A549 (cell line): ENCODE measurements around the gene CD8A. TPM values are rescaled to one million over a fixed set of nuclear protein-coding genes. Genes with fewer than 3 reads are reported as not detected.

Experiments used
- ATAC-seq, 2 experiments: fragments of 200-7000 bp in 1 of 2; fragments of >200 bp in 1 of 2; cut with Nextera tagmentation in 1 of 2; cut with Tn5 transposase in 1 of 2; 3 replicates each; pipeline versions ENCODE4 v1.8.0 to v1.9.1; 2018 to 2020; ENCODE audit warnings: mild to moderate bottlenecking in 1 of 2, moderate library complexity in 1 of 2
- CTCF ChIA-PET: fragments of 300-600 bp; sonication (Branson Sonifier 250); formaldehyde crosslinking; extraction: SDS; loops from one replicate; lab custom pipeline; 2021; ENCODE audit warnings: antibody characterized with exemption, inconsistent platforms; lab: Yijun Ruan, JAX
- POLR2A ChIA-PET: fragments of 350-600 bp; formaldehyde crosslinking; extraction: SDS; loops from one replicate; lab custom pipeline; 2021; ENCODE audit warnings: antibody characterized with exemption, inconsistent platforms; lab: Yijun Ruan, JAX
- DNase-seq, 2 experiments: peaks; one replicate each; pipeline versions ENCODE4 v3.0.0 to v3.0.0-alpha.2; 2011 to 2016; ENCODE audit warnings: low read depth in 1 of 2, low spot score in 1 of 2
- FAIRE-seq: peaks from 2 replicates; lab custom pipeline; 2011; peaks lifted over from hg19 to GRCh38; lab: Jason Lieb, UNC
- H3K27ac ChIP-seq, 2 experiments: fragments of >200 bp; sonication (Bioruptor Twin); formaldehyde crosslinking; 3 replicates each; pipeline ENCODE4 v1.5.1; 2016 to 2017
- H3K4me1 ChIP-seq: fragments of >200 bp; sonication (Bioruptor Twin); formaldehyde crosslinking; 3 replicates; pipeline ENCODE4 v1.6.1; 2016
- H3K4me2 ChIP-seq: fragments of >200 bp; sonication (Bioruptor Twin); formaldehyde crosslinking; 3 replicates; pipeline ENCODE4 v1.6.1; 2016
- H3K4me3 ChIP-seq: fragments of >200 bp; sonication (Bioruptor Twin); formaldehyde crosslinking; 3 replicates; pipeline ENCODE4 v1.5.1; 2016
- H3K9me3 ChIP-seq: fragments of >200 bp; sonication (Bioruptor Twin); formaldehyde crosslinking; 3 replicates; pipeline ENCODE4 v1.6.1; 2016
- ATOH8 ChIP-seq: fragments of 250-450 bp; sonication (Bioruptor Pico); IDR thresholded peaks from 2 replicates; pipeline ENCODE4 v1.5.0; 2020; ENCODE audit warnings: low read depth, mild to moderate bottlenecking, moderate library complexity
- BCL3 ChIP-seq: fragments of >200 bp; sonication (Bioruptor Twin); formaldehyde crosslinking; IDR thresholded peaks from 3 replicates; pipeline ENCODE4 v1.6.1; 2016
- CEBPB ChIP-seq, 2 experiments: fragments of >200 bp in 1 of 2; sonication (Bioruptor Twin) in 1 of 2; formaldehyde crosslinking in 1 of 2; IDR thresholded peaks; 2 replicates each; pipeline ENCODE4 v1.6.1; 2012 to 2016
- CTCF ChIP-seq: fragments of >200 bp; sonication (Bioruptor Twin); formaldehyde crosslinking; IDR thresholded peaks from 3 replicates; pipeline ENCODE4 v1.5.1; 2016
- EHF ChIP-seq: fragments of 250-450 bp; sonication (Bioruptor Pico); IDR thresholded peaks from 2 replicates; pipeline ENCODE4 v1.5.0; 2020; ENCODE audit warnings: mild to moderate bottlenecking
- FOSB ChIP-seq: fragments of 250-450 bp; sonication (Bioruptor Pico); IDR thresholded peaks from 2 replicates; pipeline ENCODE4 v1.5.0; 2020; ENCODE audit warnings: mild to moderate bottlenecking, moderate library complexity
- HOXA7 ChIP-seq: fragments of 250-450 bp; sonication (Bioruptor Pico); IDR thresholded peaks from 2 replicates; pipeline ENCODE4 v1.5.0; 2020; ENCODE audit warnings: mild to moderate bottlenecking, moderate library complexity
- JUNB ChIP-seq: fragments of >200 bp; sonication (Bioruptor Twin); formaldehyde crosslinking; IDR thresholded peaks from 2 replicates; pipeline ENCODE4 v1.6.1; 2016
- KDM1A ChIP-seq: fragments of 200-600 bp; sonication (generic); IDR thresholded peaks from 2 replicates; pipeline ENCODE4 v1.6.1; 2016; ENCODE audit warnings: low read depth, mild to moderate bottlenecking
- MAX ChIP-seq: IDR thresholded peaks from 2 replicates; pipeline ENCODE4 v1.6.1; 2012
- MYC ChIP-seq: IDR thresholded peaks from 2 replicates; pipeline ENCODE4 v1.6.1; 2012; ENCODE audit warnings: mild to moderate bottlenecking, inconsistent platforms, low read length, improper control_type of control experiment, borderline replicate concordance
- PBX3 ChIP-seq: IDR thresholded peaks from 2 replicates; pipeline ENCODE4 v1.6.1; 2012
- POLR2A ChIP-seq: IDR thresholded peaks from 2 replicates; pipeline ENCODE4 v1.6.1; 2012; ENCODE audit warnings: mild to moderate bottlenecking, low read length
- RAD21 ChIP-seq, 2 experiments: fragments of >200 bp in 1 of 2; sonication (Bioruptor Twin) in 1 of 2; formaldehyde crosslinking in 1 of 2; IDR thresholded peaks in 1 of 2; conservative IDR thresholded peaks in 1 of 2; 2 replicates in 1 of 2; 3 replicates in 1 of 2; pipeline ENCODE4 v1.6.1; 2012 to 2018; ENCODE audit warnings: inconsistent platforms in 1 of 2
- RARB ChIP-seq: fragments of 250-450 bp; sonication (Bioruptor Pico); IDR thresholded peaks from 2 replicates; pipeline ENCODE4 v1.8.0; 2021; ENCODE audit warnings: mild to moderate bottlenecking, moderate library complexity
- RNF2 ChIP-seq: fragments of 200-600 bp; sonication (generic); IDR thresholded peaks from 2 replicates; pipeline ENCODE4 v1.6.1; 2016; ENCODE audit warnings: low read depth, mild to moderate bottlenecking, antibody characterized with exemption, moderate library complexity, borderline replicate concordance
- SMC3 ChIP-seq: fragments of >200 bp; sonication (Bioruptor Twin); formaldehyde crosslinking; IDR thresholded peaks from 3 replicates; pipeline ENCODE4 v1.6.1; 2018; ENCODE audit warnings: inconsistent platforms
- TP53 ChIP-seq: fragments of 250-450 bp; sonication (Bioruptor Pico); IDR thresholded peaks from 2 replicates; pipeline ENCODE4 v1.5.0; 2021; ENCODE audit warnings: mild to moderate bottlenecking, moderate library complexity
- USF2 ChIP-seq: fragments of 450-650 bp; IDR thresholded peaks from 2 replicates; pipeline ENCODE4 v1.6.1; 2014; ENCODE audit warnings: antibody characterized with exemption
- ZNF302 ChIP-seq: fragments of 250-450 bp; sonication (Bioruptor Pico); IDR thresholded peaks from 2 replicates; pipeline ENCODE4 v1.9.0; 2021; ENCODE audit warnings: inconsistent platforms, mild to moderate bottlenecking, moderate library complexity
- WGBS: methylation state at CpG from one replicate; pipeline ENCODE4 v1.1.6; 2017; ENCODE audit errors: missing lambda C conversion rate; 5-methylcytosine and 5-hydroxymethylcytosine counted together
- polyA plus RNA-seq, 4 experiments: library from polyadenylated mRNA; depleted of rRNA in 3 of 4; stranded (reverse); fragments of >200 nt; fragmentation: RNase III in 1 of 4; extraction: RNeasy Plus Mini Kit Qiagen cat#74134 plus additional on column Dnase treatment in 1 of 4; gene quantifications; 2 replicates in 3 of 4; 3 replicates in 1 of 4; pipeline ENCODE4 v1.2.3, GENCODE V29; 2011 to 2017

Gene CD8A
- polyA plus RNA-seq, 2 of the 4 experiments (the other 2 are of a cell fraction): 0.10 to 0.40 TPM

- FAIRE-seq: peak; percentile 79
- CTCF ChIA-PET: interaction anchor here (0.7 to 6.7 kb wide), 18 partner anchors 8 to 368 kb away, joined by 3 to 51 read pairs (median 4); no protein-coding TSS in a partner anchor
- WGBS: 33% methylated on average over 4 of the region's 4 CpGs
Observed at GRCh38 chr2:86764661-86765309, 25.9 kb downstream of the CD8A start.

More at GRCh38 chr2:86764661-86765309, 25.9 kb downstream of the CD8A start:
- DNase-seq (peak; percentile 55 to 68), ATAC-seq (peak; percentile 71 to 90; a peak in 5 of 6 replicates)
- POLR2A ChIA-PET: no interaction called here
- no peaks in the 10 kb centered on the region for H3K9me3 ChIP-seq
- no peak overlapping the region for H3K4me3 ChIP-seq
- H3K4me1 ChIP-seq: no peaks in the 10 kb centered on the region
- H3K27ac ChIP-seq: no peak overlapping the region
- TF ChIP-seq MYC (no peak), RAD21 (conservative IDR thresholded peaks at IDR 0.05 in 1 of 2, IDR thresholded peaks at IDR 0.05 in 1 of 2) (peak; percentile 74 to 79), JUNB (no peak), RARB (no peak), CTCF (peak; percentile 82), RNF2 (no peak), POLR2A (no peak), TP53 (CRISPR knock-in tag) (no peak), FOSB (no peak), ATOH8 (no peak), BCL3 (no peak), CEBPB (IDR thresholded peaks at IDR 0.05) (no peak), USF2 (peak; percentile 27; the same call in 1 of the 2 replicates), SMC3 (peak; percentile 77), PBX3 (no peak), MAX (no peak), HOXA7 (CRISPR knock-in tag) (no peak), ZNF302 (no peak), EHF (CRISPR knock-in tag) (no peak), KDM1A (no peak)
- H3K4me2 ChIP-seq: no peak overlapping the region
